A549 (cell line): ENCODE measurements around the gene HACL1. TPM values are rescaled to one million over a fixed set of nuclear protein-coding genes. Genes with fewer than 3 reads are reported as not detected.
A peak's percentile ranks its signal among the peaks of the same experiment; 100 is the strongest.

Experiments
- ATAC-seq, 2 experiments: fragments of 200-7000 bp in 1 of 2; fragments of >200 bp in 1 of 2; cut with Nextera tagmentation in 1 of 2; cut with Tn5 transposase in 1 of 2; 3 replicates each; pipeline versions ENCODE4 v1.8.0 to v1.9.1; 2018 to 2020; ENCODE audit warnings: mild to moderate bottlenecking in 1 of 2, moderate library complexity in 1 of 2
- CTCF ChIA-PET: fragments of 300-600 bp; sonication (Branson Sonifier 250); formaldehyde crosslinking; extraction: SDS; loops from one replicate; lab custom pipeline; 2021; ENCODE audit warnings: antibody characterized with exemption, inconsistent platforms; lab: Yijun Ruan, JAX
- POLR2A ChIA-PET: fragments of 350-600 bp; formaldehyde crosslinking; extraction: SDS; loops from one replicate; lab custom pipeline; 2021; ENCODE audit warnings: antibody characterized with exemption, inconsistent platforms; lab: Yijun Ruan, JAX
- DNase-seq, 2 experiments: peaks; one replicate each; pipeline versions ENCODE4 v3.0.0 to v3.0.0-alpha.2; 2011 to 2016; ENCODE audit warnings: low read depth in 1 of 2, low spot score in 1 of 2
- FAIRE-seq: peaks from 2 replicates; lab custom pipeline; 2011; peaks lifted over from hg19 to GRCh38; lab: Jason Lieb, UNC
- H3K27ac ChIP-seq, 2 experiments: fragments of >200 bp; sonication (Bioruptor Twin); formaldehyde crosslinking; 3 replicates each; pipeline ENCODE4 v1.5.1; 2016 to 2017
- H3K4me1 ChIP-seq: fragments of >200 bp; sonication (Bioruptor Twin); formaldehyde crosslinking; 3 replicates; pipeline ENCODE4 v1.6.1; 2016
- H3K4me2 ChIP-seq: fragments of >200 bp; sonication (Bioruptor Twin); formaldehyde crosslinking; 3 replicates; pipeline ENCODE4 v1.6.1; 2016
- H3K4me3 ChIP-seq: fragments of >200 bp; sonication (Bioruptor Twin); formaldehyde crosslinking; 3 replicates; pipeline ENCODE4 v1.5.1; 2016
- H3K9me3 ChIP-seq: fragments of >200 bp; sonication (Bioruptor Twin); formaldehyde crosslinking; 3 replicates; pipeline ENCODE4 v1.6.1; 2016
- CHD4 ChIP-seq: fragments of 200-600 bp; sonication (generic); IDR thresholded peaks from 2 replicates; pipeline ENCODE4 v1.6.1; 2016; ENCODE audit warnings: antibody characterized with exemption, mild to moderate bottlenecking, borderline replicate concordance
- EP300 ChIP-seq, 2 experiments: fragments of >200 bp; sonication (Bioruptor Twin); formaldehyde crosslinking; IDR thresholded peaks; 2 replicates in 1 of 2; 3 replicates in 1 of 2; pipeline ENCODE4 v1.6.1; 2016 to 2017
- ESRRA ChIP-seq: fragments of 150-350 bp; IDR thresholded peaks from 2 replicates; pipeline ENCODE4 v1.6.1; 2014; ENCODE audit warnings: mild to moderate bottlenecking, low read length, borderline replicate concordance
- FOSB ChIP-seq: fragments of 250-450 bp; sonication (Bioruptor Pico); IDR thresholded peaks from 2 replicates; pipeline ENCODE4 v1.5.0; 2020; ENCODE audit warnings: mild to moderate bottlenecking, moderate library complexity
- FOSL2 ChIP-seq, 2 experiments: fragments of 450-650 bp in 1 of 2; fragments of >200 bp in 1 of 2; sonication (Bioruptor Twin) in 1 of 2; formaldehyde crosslinking; IDR thresholded peaks; 2 replicates each; pipeline versions ENCODE4 v1.5.0 to v1.6.1; 2016 to 2020; ENCODE audit warnings: mild to moderate bottlenecking in 1 of 2, moderate library complexity in 1 of 2
- FOXS1 ChIP-seq: fragments of 250-450 bp; sonication (Bioruptor Pico); IDR thresholded peaks from 2 replicates; pipeline ENCODE4 v1.5.0; 2020; ENCODE audit warnings: mild to moderate bottlenecking, moderate library complexity
- GATA3 ChIP-seq: IDR thresholded peaks from 2 replicates; pipeline ENCODE4 v1.6.1; 2012; ENCODE audit warnings: borderline replicate concordance
- HOXB13 ChIP-seq: fragments of 250-450 bp; sonication (Bioruptor Pico); IDR thresholded peaks from 2 replicates; pipeline ENCODE4 v1.5.0; 2020; ENCODE audit warnings: low read depth, mild to moderate bottlenecking, moderate library complexity
- HOXB5 ChIP-seq: fragments of 250-450 bp; sonication (Bioruptor Pico); IDR thresholded peaks from 2 replicates; pipeline ENCODE4 v1.5.0; 2020; ENCODE audit warnings: mild to moderate bottlenecking, moderate library complexity
- JUN ChIP-seq, 2 experiments: fragments of >200 bp; sonication (Bioruptor Twin); formaldehyde crosslinking; IDR thresholded peaks; 2 replicates in 1 of 2; 3 replicates in 1 of 2; pipeline ENCODE4 v1.6.1; 2016 to 2017
- JUNB ChIP-seq: fragments of >200 bp; sonication (Bioruptor Twin); formaldehyde crosslinking; IDR thresholded peaks from 2 replicates; pipeline ENCODE4 v1.6.1; 2016
- KDM1A ChIP-seq: fragments of 200-600 bp; sonication (generic); IDR thresholded peaks from 2 replicates; pipeline ENCODE4 v1.6.1; 2016; ENCODE audit warnings: low read depth, mild to moderate bottlenecking
- MAFK ChIP-seq: fragments of 450-650 bp; IDR thresholded peaks from 2 replicates; pipeline ENCODE4 v1.6.1; 2014; ENCODE audit not compliant: partially characterized antibody
- MYC ChIP-seq: IDR thresholded peaks from 2 replicates; pipeline ENCODE4 v1.6.1; 2012; ENCODE audit warnings: mild to moderate bottlenecking, inconsistent platforms, low read length, improper control_type of control experiment, borderline replicate concordance
- POLR2A ChIP-seq: IDR thresholded peaks from 2 replicates; pipeline ENCODE4 v1.6.1; 2012; ENCODE audit warnings: mild to moderate bottlenecking, low read length
- RAD21 ChIP-seq, 2 experiments: fragments of >200 bp in 1 of 2; sonication (Bioruptor Twin) in 1 of 2; formaldehyde crosslinking in 1 of 2; IDR thresholded peaks in 1 of 2; conservative IDR thresholded peaks in 1 of 2; 2 replicates in 1 of 2; 3 replicates in 1 of 2; pipeline ENCODE4 v1.6.1; 2012 to 2018; ENCODE audit warnings: inconsistent platforms in 1 of 2
- RNF2 ChIP-seq: fragments of 200-600 bp; sonication (generic); IDR thresholded peaks from 2 replicates; pipeline ENCODE4 v1.6.1; 2016; ENCODE audit warnings: low read depth, mild to moderate bottlenecking, antibody characterized with exemption, moderate library complexity, borderline replicate concordance
- SMC3 ChIP-seq: fragments of >200 bp; sonication (Bioruptor Twin); formaldehyde crosslinking; IDR thresholded peaks from 3 replicates; pipeline ENCODE4 v1.6.1; 2018; ENCODE audit warnings: inconsistent platforms
- TP53 ChIP-seq: fragments of 250-450 bp; sonication (Bioruptor Pico); IDR thresholded peaks from 2 replicates; pipeline ENCODE4 v1.5.0; 2021; ENCODE audit warnings: mild to moderate bottlenecking, moderate library complexity
- ZNF302 ChIP-seq: fragments of 250-450 bp; sonication (Bioruptor Pico); IDR thresholded peaks from 2 replicates; pipeline ENCODE4 v1.9.0; 2021; ENCODE audit warnings: inconsistent platforms, mild to moderate bottlenecking, moderate library complexity
- ZSCAN20 ChIP-seq: fragments of 250-450 bp; sonication (Bioruptor Pico); IDR thresholded peaks from 2 replicates; pipeline ENCODE4 v1.8.0; 2022; ENCODE audit warnings: mild to moderate bottlenecking, moderate library complexity
- WGBS: methylation state at CpG from one replicate; pipeline ENCODE4 v1.1.6; 2017; ENCODE audit errors: missing lambda C conversion rate; 5-methylcytosine and 5-hydroxymethylcytosine counted together
- polyA plus RNA-seq, 4 experiments: library from polyadenylated mRNA; depleted of rRNA in 3 of 4; stranded (reverse); fragments of >200 nt; fragmentation: RNase III in 1 of 4; extraction: RNeasy Plus Mini Kit Qiagen cat#74134 plus additional on column Dnase treatment in 1 of 4; gene quantifications; 2 replicates in 3 of 4; 3 replicates in 1 of 4; pipeline ENCODE4 v1.2.3, GENCODE V29; 2011 to 2017
- TF ChIP-seq, protein P1 (sequence below): fragments of >200 bp; sonication (Bioruptor Twin); formaldehyde crosslinking; IDR thresholded peaks from 3 replicates; pipeline ENCODE4 v1.6.1; 2016
- TF ChIP-seq, protein P2 (sequence below): fragments of >200 bp; sonication (Bioruptor Twin); formaldehyde crosslinking; IDR thresholded peaks from 3 replicates; pipeline ENCODE4 v1.5.1; 2016
- TF ChIP-seq, protein P3 (sequence below): fragments of 450-650 bp; IDR thresholded peaks from 2 replicates; pipeline ENCODE4 v1.6.1; 2014; ENCODE audit warnings: antibody characterized with exemption
- TF ChIP-seq, protein P4 (sequence below): IDR thresholded peaks from 2 replicates; pipeline ENCODE4 v1.6.1; 2012
- TF ChIP-seq, protein P5 (sequence below): fragments of 200-600 bp; sonication (generic); IDR thresholded peaks from 2 replicates; pipeline ENCODE4 v1.6.1; 2016; ENCODE audit warnings: antibody characterized with exemption, mild to moderate bottlenecking, moderate library complexity

Gene HACL1
- polyA plus RNA-seq, 2 of the 4 experiments (the other 2 are of a cell fraction) = 26.3 to 51.0 TPM

DNA sequence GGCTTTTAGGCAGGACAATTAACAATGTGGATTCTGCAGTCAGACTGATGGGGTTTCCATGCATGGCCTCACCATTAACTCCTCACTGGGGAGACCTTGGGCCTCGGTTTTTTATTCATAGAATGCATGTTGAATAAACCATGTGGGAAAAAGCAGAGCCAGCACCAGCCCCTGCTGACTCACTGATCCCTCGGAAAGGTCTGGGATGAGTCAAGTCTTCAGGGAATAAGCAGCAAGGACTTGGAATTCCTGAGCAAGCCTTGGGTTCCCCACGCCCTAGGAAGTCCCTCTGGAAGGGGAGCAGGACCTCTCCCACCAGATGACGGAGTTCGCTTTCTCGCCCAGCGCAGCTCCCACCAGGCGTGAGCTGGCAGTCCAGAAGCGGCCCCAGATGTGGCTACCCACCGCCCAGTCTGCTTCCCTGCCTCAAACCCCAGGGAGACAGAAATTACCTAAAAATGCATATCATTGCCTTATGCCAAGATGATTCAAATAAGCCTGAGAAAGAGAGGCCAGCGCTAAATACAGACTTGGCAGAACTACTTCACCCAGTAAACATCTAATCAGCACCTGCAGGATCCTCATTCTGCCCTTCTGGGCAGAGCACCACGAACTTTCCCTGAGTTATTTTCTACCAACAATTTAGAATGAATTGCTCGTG lies 45.6 kb upstream of the HACL1 start (continued):
- TF ChIP-seq, protein P1, sequence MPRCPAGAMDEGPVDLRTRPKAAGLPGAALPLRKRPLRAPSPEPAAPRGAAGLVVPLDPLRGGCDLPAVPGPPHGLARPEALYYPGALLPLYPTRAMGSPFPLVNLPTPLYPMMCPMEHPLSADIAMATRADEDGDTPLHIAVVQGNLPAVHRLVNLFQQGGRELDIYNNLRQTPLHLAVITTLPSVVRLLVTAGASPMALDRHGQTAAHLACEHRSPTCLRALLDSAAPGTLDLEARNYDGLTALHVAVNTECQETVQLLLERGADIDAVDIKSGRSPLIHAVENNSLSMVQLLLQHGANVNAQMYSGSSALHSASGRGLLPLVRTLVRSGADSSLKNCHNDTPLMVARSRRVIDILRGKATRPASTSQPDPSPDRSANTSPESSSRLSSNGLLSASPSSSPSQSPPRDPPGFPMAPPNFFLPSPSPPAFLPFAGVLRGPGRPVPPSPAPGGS = 0 out of 3 replicates have a peak, but pooled peaks have one; percentile 42
- TF ChIP-seq HOXB13 (CRISPR knock-in tag) (no peak; the same call in 1 of the 2 replicates), MAFK (peak; percentile 90), RNF2 (no peak), HOXB5 (CRISPR knock-in tag) (no peak), GATA3 (peak; percentile 83), FOSL2 (IDR thresholded peaks at IDR 0.05) (peak; percentile 92), FOSL2 (CRISPR knock-in tag; IDR thresholded peaks at IDR 0.05) (peak; percentile 95), ZSCAN20 (CRISPR knock-in tag) (no peak)
- TF ChIP-seq, protein P2, sequence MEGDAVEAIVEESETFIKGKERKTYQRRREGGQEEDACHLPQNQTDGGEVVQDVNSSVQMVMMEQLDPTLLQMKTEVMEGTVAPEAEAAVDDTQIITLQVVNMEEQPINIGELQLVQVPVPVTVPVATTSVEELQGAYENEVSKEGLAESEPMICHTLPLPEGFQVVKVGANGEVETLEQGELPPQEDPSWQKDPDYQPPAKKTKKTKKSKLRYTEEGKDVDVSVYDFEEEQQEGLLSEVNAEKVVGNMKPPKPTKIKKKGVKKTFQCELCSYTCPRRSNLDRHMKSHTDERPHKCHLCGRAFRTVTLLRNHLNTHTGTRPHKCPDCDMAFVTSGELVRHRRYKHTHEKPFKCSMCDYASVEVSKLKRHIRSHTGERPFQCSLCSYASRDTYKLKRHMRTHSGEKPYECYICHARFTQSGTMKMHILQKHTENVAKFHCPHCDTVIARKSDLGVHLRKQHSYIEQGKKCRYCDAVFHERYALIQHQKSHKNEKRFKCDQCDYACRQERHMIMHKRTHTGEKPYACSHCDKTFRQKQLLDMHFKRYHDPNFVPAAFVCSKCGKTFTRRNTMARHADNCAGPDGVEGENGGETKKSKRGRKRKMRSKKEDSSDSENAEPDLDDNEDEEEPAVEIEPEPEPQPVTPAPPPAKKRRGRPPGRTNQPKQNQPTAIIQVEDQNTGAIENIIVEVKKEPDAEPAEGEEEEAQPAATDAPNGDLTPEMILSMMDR = no peak
- TF ChIP-seq, protein P3, sequence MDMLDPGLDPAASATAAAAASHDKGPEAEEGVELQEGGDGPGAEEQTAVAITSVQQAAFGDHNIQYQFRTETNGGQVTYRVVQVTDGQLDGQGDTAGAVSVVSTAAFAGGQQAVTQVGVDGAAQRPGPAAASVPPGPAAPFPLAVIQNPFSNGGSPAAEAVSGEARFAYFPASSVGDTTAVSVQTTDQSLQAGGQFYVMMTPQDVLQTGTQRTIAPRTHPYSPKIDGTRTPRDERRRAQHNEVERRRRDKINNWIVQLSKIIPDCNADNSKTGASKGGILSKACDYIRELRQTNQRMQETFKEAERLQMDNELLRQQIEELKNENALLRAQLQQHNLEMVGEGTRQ = no peak

DNA sequence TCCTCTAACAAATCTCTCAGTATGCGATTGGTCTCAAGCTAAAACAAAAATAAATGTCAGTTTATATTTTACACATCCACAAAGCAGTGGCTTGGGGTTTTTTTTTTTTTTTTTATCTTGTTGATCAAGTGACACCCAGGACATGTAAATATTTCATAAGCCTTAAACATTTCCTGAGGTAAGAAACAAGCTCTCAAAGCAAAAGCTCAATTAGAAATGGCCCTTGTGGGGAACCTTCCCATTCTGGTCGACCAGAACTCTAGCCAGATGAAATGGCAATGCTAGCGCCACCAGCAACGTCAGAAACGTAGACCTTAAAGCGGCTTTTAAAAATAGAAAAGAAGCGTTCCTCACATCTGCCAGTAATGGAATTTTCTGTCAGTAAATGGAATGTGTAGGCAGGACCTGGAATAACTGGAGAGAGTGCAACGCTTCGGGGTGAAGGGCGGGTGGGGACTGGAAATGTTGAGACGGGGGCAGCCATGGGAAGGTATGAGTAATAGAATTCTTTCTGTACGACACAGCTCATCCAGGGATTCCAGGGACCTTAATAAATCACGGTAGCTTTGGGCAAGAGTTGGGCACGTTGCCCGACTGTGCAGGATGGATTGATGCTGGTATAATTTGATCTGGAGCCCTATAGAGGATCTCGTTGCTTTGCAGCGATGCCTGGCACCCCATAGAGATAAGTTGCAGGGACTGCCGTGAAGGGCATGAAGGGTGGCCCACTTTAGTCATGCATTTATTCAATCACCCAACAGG lies 44.6 kb upstream of the HACL1 start:
- peak overlapping the region; percentile 82 to 88 for H3K27ac ChIP-seq
- DNase-seq (peak; percentile 70 to 91), ATAC-seq (peak; percentile 83 to 87), FAIRE-seq (no peak)
- peaks cover 31% of the 10 kb centered on the region for H3K4me1 ChIP-seq
- ChIA-PET CTCF (interaction anchor here (1.2 to 5.2 kb wide), 5 partner anchors 8 to 167 kb away, joined by 4 to 25 read pairs (median 7); no protein-coding TSS in a partner anchor), POLR2A (interaction anchor here (1.0 to 1.9 kb wide), 6 partner anchors 9 to 152 kb away, joined by 3 to 11 read pairs (median 4); partner anchors contain the start of genes ANKRD28, BTD and HACL1)
- peak overlapping the region; percentile 74 for H3K4me2 ChIP-seq
- no peaks in the 10 kb centered on the region for H3K9me3 ChIP-seq
- H3K4me3 ChIP-seq = peak overlapping the region; percentile 2; the same call in 2 of the 3 replicates
- WGBS = 3% methylated on average over 17 of the region's 18 CpGs
- TF ChIP-seq MYC (no peak), RAD21 (conservative IDR thresholded peaks at IDR 0.05 in 1 of 2, IDR thresholded peaks at IDR 0.05 in 1 of 2) (peak in 1 of 2 experiments; percentile 25; a peak in 2 of 5 replicates), SMC3 (no peak), FOSB (CRISPR knock-in tag) (no peak), TP53 (CRISPR knock-in tag) (no peak), JUN (IDR thresholded peaks at IDR 0.05) (peak; percentile 68 to 78; a peak in 3 of 5 replicates), POLR2A (no peak), ZNF302 (CRISPR knock-in tag) (no peak), CHD4 (no peak), GATA3 (peak; percentile 85; the same call in 1 of the 2 replicates), EP300 (IDR thresholded peaks at IDR 0.05) (peak; percentile 19 to 75; a peak in 2 of 5 replicates), FOXS1 (CRISPR knock-in tag) (no peak), ZSCAN20 (CRISPR knock-in tag) (no peak), KDM1A (no peak), JUNB (peak; percentile 87), ESRRA (no peak), HOXB5 (CRISPR knock-in tag) (peak; percentile 66)
- TF ChIP-seq, protein P4, sequence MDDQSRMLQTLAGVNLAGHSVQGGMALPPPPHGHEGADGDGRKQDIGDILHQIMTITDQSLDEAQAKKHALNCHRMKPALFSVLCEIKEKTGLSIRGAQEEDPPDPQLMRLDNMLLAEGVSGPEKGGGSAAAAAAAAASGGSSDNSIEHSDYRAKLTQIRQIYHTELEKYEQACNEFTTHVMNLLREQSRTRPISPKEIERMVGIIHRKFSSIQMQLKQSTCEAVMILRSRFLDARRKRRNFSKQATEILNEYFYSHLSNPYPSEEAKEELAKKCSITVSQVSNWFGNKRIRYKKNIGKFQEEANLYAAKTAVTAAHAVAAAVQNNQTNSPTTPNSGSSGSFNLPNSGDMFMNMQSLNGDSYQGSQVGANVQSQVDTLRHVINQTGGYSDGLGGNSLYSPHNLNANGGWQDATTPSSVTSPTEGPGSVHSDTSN = peak; percentile 86
- TF ChIP-seq, protein P5, sequence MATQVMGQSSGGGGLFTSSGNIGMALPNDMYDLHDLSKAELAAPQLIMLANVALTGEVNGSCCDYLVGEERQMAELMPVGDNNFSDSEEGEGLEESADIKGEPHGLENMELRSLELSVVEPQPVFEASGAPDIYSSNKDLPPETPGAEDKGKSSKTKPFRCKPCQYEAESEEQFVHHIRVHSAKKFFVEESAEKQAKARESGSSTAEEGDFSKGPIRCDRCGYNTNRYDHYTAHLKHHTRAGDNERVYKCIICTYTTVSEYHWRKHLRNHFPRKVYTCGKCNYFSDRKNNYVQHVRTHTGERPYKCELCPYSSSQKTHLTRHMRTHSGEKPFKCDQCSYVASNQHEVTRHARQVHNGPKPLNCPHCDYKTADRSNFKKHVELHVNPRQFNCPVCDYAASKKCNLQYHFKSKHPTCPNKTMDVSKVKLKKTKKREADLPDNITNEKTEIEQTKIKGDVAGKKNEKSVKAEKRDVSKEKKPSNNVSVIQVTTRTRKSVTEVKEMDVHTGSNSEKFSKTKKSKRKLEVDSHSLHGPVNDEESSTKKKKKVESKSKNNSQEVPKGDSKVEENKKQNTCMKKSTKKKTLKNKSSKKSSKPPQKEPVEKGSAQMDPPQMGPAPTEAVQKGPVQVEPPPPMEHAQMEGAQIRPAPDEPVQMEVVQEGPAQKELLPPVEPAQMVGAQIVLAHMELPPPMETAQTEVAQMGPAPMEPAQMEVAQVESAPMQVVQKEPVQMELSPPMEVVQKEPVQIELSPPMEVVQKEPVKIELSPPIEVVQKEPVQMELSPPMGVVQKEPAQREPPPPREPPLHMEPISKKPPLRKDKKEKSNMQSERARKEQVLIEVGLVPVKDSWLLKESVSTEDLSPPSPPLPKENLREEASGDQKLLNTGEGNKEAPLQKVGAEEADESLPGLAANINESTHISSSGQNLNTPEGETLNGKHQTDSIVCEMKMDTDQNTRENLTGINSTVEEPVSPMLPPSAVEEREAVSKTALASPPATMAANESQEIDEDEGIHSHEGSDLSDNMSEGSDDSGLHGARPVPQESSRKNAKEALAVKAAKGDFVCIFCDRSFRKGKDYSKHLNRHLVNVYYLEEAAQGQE = no peak
